K562 (cell line): ENCODE results near the gene PPP1R14B. TPM values are rescaled to one million over a fixed set of nuclear protein-coding genes. Genes with fewer than 3 reads are reported as not detected.

ENCODE experiments used
- E2F8 ChIP-seq: fragments of 450-650 bp; IDR thresholded peaks from 2 replicates; pipeline ENCODE4 v1.7.1; 2018; ENCODE audit warnings: mild to moderate bottlenecking, low read depth; ENCODE audit not compliant: partially characterized antibody
- GATA2 ChIP-seq: sonication (generic); formaldehyde crosslinking; IDR thresholded peaks from 2 replicates; pipeline ENCODE4 v1.4.0; 2020; ENCODE audit warnings: mild to moderate bottlenecking, missing genetic modification reagents
- HDAC1 ChIP-seq, 2 experiments: fragments of 450-650 bp; IDR thresholded peaks; 2 replicates each; pipeline ENCODE4 v1.6.1; 2016 to 2017; ENCODE audit warnings: inconsistent platforms in 1 of 2, mild to moderate bottlenecking in 1 of 2, moderate library complexity in 1 of 2
- HES1 ChIP-seq: fragments of 450-650 bp; IDR thresholded peaks from 2 replicates; pipeline ENCODE4 v1.6.1; 2016; ENCODE audit warnings: low read depth, mild to moderate bottlenecking, moderate library complexity
- KDM1A ChIP-seq, 2 experiments: fragments of 450-650 bp; IDR thresholded peaks; 2 replicates each; pipeline ENCODE4 v1.6.1; 2016; ENCODE audit warnings: mild to moderate bottlenecking in 2 of 2
- MED1 ChIP-seq: sonication (generic); formaldehyde crosslinking; IDR thresholded peaks from 2 replicates; pipeline ENCODE4 v1.8.1; 2023; ENCODE audit warnings: missing genetic modification reagents, borderline replicate concordance
- PHF20 ChIP-seq: fragments of 450-650 bp; IDR thresholded peaks from 2 replicates; pipeline ENCODE4 v1.6.1; 2018; ENCODE audit not compliant: partially characterized antibody
- POLR2AphosphoS2 ChIP-seq: IDR thresholded peaks from 2 replicates; pipeline ENCODE4 v1.6.1; 2012; ENCODE audit warnings: low read length, improper control_type of control experiment
- RFX1 ChIP-seq: fragments of 450-650 bp; IDR thresholded peaks from 2 replicates; pipeline ENCODE4 v1.6.1; 2016; ENCODE audit warnings: mild to moderate bottlenecking, moderate library complexity
- SIN3B ChIP-seq: fragments of 450-650 bp; IDR thresholded peaks from 2 replicates; pipeline ENCODE4 v1.6.1; 2017; ENCODE audit warnings: low read depth, mild to moderate bottlenecking, moderate library complexity
- TFAP4 ChIP-seq: sonication (generic); formaldehyde crosslinking; IDR thresholded peaks from 2 replicates; pipeline ENCODE4 v1.8.0; 2022; ENCODE audit warnings: missing genetic modification reagents, mild to moderate bottlenecking, moderate library complexity, borderline replicate concordance
- ZBTB2 ChIP-seq: fragments of 450-650 bp; IDR thresholded peaks from 2 replicates; pipeline ENCODE4 v1.6.1; 2016; ENCODE audit warnings: antibody characterized with exemption
- ZFPM2 ChIP-seq: fragments of 250-450 bp; sonication (Bioruptor Pico); IDR thresholded peaks from 2 replicates; pipeline ENCODE4 v1.5.1; 2022; ENCODE audit warnings: mild to moderate bottlenecking
- ZNF212 ChIP-seq: fragments of 450-650 bp; formaldehyde crosslinking; IDR thresholded peaks from 2 replicates; pipeline ENCODE4 v1.4.0; 2020; ENCODE audit warnings: mild to moderate bottlenecking
- ZNF23 ChIP-seq: fragments of 250-450 bp; sonication (Bioruptor Pico); IDR thresholded peaks from 2 replicates; pipeline ENCODE4 v1.4.0; 2020; ENCODE audit warnings: mild to moderate bottlenecking
- ZZZ3 ChIP-seq: fragments of 450-650 bp; IDR thresholded peaks from 2 replicates; pipeline ENCODE4 v1.6.1; 2016; ENCODE audit warnings: antibody characterized with exemption, mild to moderate bottlenecking, moderate library complexity
- polyA plus RNA-seq, 8 experiments: library from polyadenylated mRNA; depleted of rRNA in 4 of 8; stranded (reverse) in 5 of 8; unstranded in 3 of 8; fragments of >200 nt; fragmentation: Nextera tagmentation in 2 of 8; fragmentation: Illumina TruSeq in 1 of 8; extraction: Ambion mirVana in 2 of 8; extraction: Trizol in 1 of 8; gene quantifications; 2 replicates each; pipeline versions ENCODE4 v1.2.1 to v1.2.3, GENCODE V29; 2011 to 2014; ENCODE audit warnings: inconsistent platforms in 1 of 8, missing spikeins in 1 of 8
- total RNA-seq, 7 experiments: library from RNA; depleted of rRNA in 6 of 7; stranded (reverse); fragments of >200 nt in 6 of 7; fragmentation: Illumina TruSeq in 2 of 7; extraction: Trizol in 2 of 7; gene quantifications; 2 replicates each; pipeline versions ENCODE4 v1.2.1 to v1.2.3, GENCODE V29; 2011 to 2021; ENCODE audit warnings: low replicate concordance in 1 of 7

PPP1R14B gene
- total and polyA plus RNA-seq, 9 of the 15 experiments (the other 6 are each of a cell fraction or from before 2014, with no cell fraction given): 7.7 to 566 (median 212) TPM

GRCh38 chr11:64284962-64285884 is 38.5 kb upstream of the PPP1R14B start, which contains the start of gene GPR137 (continued):
- no peak; the same call in 1 of the 2 replicates for TF ChIP-seq POLR2AphosphoS2
- TF ChIP-seq MED1 (CRISPR knock-in tag): no peak
- TF ChIP-seq GATA2 (CRISPR knock-in tag): peak; percentile 34; the same call in 1 of the 2 replicates
- no peak for TF ChIP-seq PHF20
- no peak for TF ChIP-seq ZZZ3
- peak; percentile 35 for TF ChIP-seq E2F8
- TF ChIP-seq TFAP4 (CRISPR knock-in tag): no peak
- TF ChIP-seq HDAC1 (IDR thresholded peaks at IDR 0.05): peak in 1 of 2 experiments; percentile 55; a peak in 1 of 4 replicates
- TF ChIP-seq SIN3B: 0 out of 2 replicates have a peak, but pooled peaks have one; percentile 35
- TF ChIP-seq ZNF23: no peak
- TF ChIP-seq HES1: no peak
- no peak; the same call in 1 of the 2 replicates for TF ChIP-seq ZFPM2 (CRISPR knock-in tag)
- no peak for TF ChIP-seq KDM1A (IDR thresholded peaks at IDR 0.05)
- TF ChIP-seq ZNF212 (CRISPR knock-in tag): 0 out of 2 replicates have a peak, but pooled peaks have one; percentile 80
- 0 out of 2 replicates have a peak, but pooled peaks have one; percentile 38 for TF ChIP-seq ZBTB2
- peak; percentile 75 for TF ChIP-seq RFX1
